AG09319 (cell line): ENCODE results near the gene NOL4L.

ENCODE experiments used
- DNase-seq: peaks from one replicate; pipeline ENCODE4 v3.0.0-alpha.2; 2010; ENCODE audit warnings: low read depth; ENCODE audit errors: extremely low read depth
- CTCF ChIP-seq: IDR thresholded peaks from 2 replicates; pipeline ENCODE4 v1.5.1; 2011; ENCODE audit warnings: low read depth, mild to moderate bottlenecking, inconsistent platforms, low read length, moderate library complexity

NOL4L gene

GRCh38 chr20:32612351-32613191 lies 27.4 kb upstream of the NOL4L start:
- no peak for DNase-seq

GRCh38 chr20:32611868-32612267 lies 26.7 kb upstream of the NOL4L start:
- TF ChIP-seq CTCF: no peak

More at GRCh38 chr20:32612351-32613191, 27.4 kb upstream of the NOL4L start:
- TF ChIP-seq CTCF: no peak

GRCh38 chr20:32611286-32611685 lies 26.2 kb upstream of the NOL4L start:
- no peak for DNase-seq
- TF ChIP-seq CTCF: no peak

More at GRCh38 chr20:32611868-32612267, 26.7 kb upstream of the NOL4L start:
- no peak for DNase-seq

GRCh38 chr20:32610472-32611218 lies 25.5 kb upstream of the NOL4L start:
- no peak for TF ChIP-seq CTCF
- no peak for DNase-seq

GRCh38 chr20:32609993-32610392 lies 24.9 kb upstream of the NOL4L start:
- DNase-seq: no peak
- TF ChIP-seq CTCF: no peak

GRCh38 chr20:32609111-32609773 lies 24.1 kb upstream of the NOL4L start:
- no peak for TF ChIP-seq CTCF
- DNase-seq: no peak
